ENCODE measurements around the gene EXOC3L1.

EXOC3L1 gene

GRCh38 chr16:67164599-67165061, 25.3 kb downstream of the EXOC3L1 start, which contains the start of gene HSF4:
Gene HSF4 (plus strand): TSS chr16:67164745. CDS start chr16:67164812, 67 bp downstream.
- TF ChIP-seq MAX (IDR thresholded peaks at IDR 0.05) (peak; percentile 88), CEBPB (IDR thresholded peaks at IDR 0.05) (no peak), TAF1 (IDR thresholded peaks at IDR 0.05; ENCODE audit: low read depth) (no peak), RAD21 (IDR thresholded peaks at IDR 0.05; ENCODE audit: low read depth) (no peak), ZBTB7A (IDR thresholded peaks at IDR 0.05; ENCODE audit: low read depth) (no peak), TCF12 (IDR thresholded peaks at IDR 0.05; ENCODE audit: low read depth) (0 out of 2 replicates have a peak, but pooled peaks have one; percentile 24), EGR1 (IDR thresholded peaks at IDR 0.05) (no peak), EP300 (IDR thresholded peaks at IDR 0.05; ENCODE audit: borderline replicate concordance) (0 out of 2 replicates have a peak, but pooled peaks have one; percentile 11), USF1 (IDR thresholded peaks at IDR 0.05) (peak; percentile 82), FOXM1 (IDR thresholded peaks at IDR 0.05; ENCODE audit: borderline replicate concordance, low read depth) (no peak), TEAD4 (IDR thresholded peaks at IDR 0.05) (no peak), YY1 (IDR thresholded peaks at IDR 0.05; ENCODE audit: low read depth) (no peak), CREB1 (IDR thresholded peaks at IDR 0.05; ENCODE audit: low read depth) (no peak), NFIC (IDR thresholded peaks at IDR 0.05) (no peak), REST (IDR thresholded peaks at IDR 0.05; ENCODE audit: low read depth) (no peak)

GRCh38 chr16:67163999-67164558, 25.9 kb downstream of the EXOC3L1 start:
- TF ChIP-seq TEAD4 (IDR thresholded peaks at IDR 0.05) (0 out of 2 replicates have a peak, but pooled peaks have one; percentile 12), CREB1 (IDR thresholded peaks at IDR 0.05; ENCODE audit: low read depth) (no peak), TCF12 (IDR thresholded peaks at IDR 0.05; ENCODE audit: low read depth) (no peak)

- TF ChIP-seq MAX (IDR thresholded peaks at IDR 0.05) (peak; percentile 91), EP300 (IDR thresholded peaks at IDR 0.05; ENCODE audit: borderline replicate concordance) (peak; percentile 4; the same call in 1 of the 2 replicates), USF1 (IDR thresholded peaks at IDR 0.05) (peak; percentile 3; the same call in 1 of the 2 replicates), YY1 (IDR thresholded peaks at IDR 0.05; ENCODE audit: low read depth) (no peak), TEAD4 (IDR thresholded peaks at IDR 0.05) (no peak), CREB1 (IDR thresholded peaks at IDR 0.05; ENCODE audit: low read depth) (no peak), REST (IDR thresholded peaks at IDR 0.05; ENCODE audit: low read depth) (no peak), TCF12 (IDR thresholded peaks at IDR 0.05; ENCODE audit: low read depth) (no peak)
Measured at GRCh38 chr16:67163164-67163998, 26.6 kb downstream of the EXOC3L1 start.

- TF ChIP-seq MAX (IDR thresholded peaks at IDR 0.05) (no peak), EP300 (IDR thresholded peaks at IDR 0.05; ENCODE audit: borderline replicate concordance) (peak; percentile 6; the same call in 1 of the 2 replicates)
Measured at GRCh38 chr16:67162506-67163163, 27.3 kb downstream of the EXOC3L1 start.

- TF ChIP-seq NFIC (IDR thresholded peaks at IDR 0.05) (no peak), USF1 (IDR thresholded peaks at IDR 0.05) (no peak), EGR1 (IDR thresholded peaks at IDR 0.05) (no peak), FOXM1 (IDR thresholded peaks at IDR 0.05; ENCODE audit: borderline replicate concordance, low read depth) (no peak), ZBTB7A (IDR thresholded peaks at IDR 0.05; ENCODE audit: low read depth) (no peak)
Measured at GRCh38 chr16:67161595-67162058, 28.3 kb downstream of the EXOC3L1 start.
